ENCODE data around the gene PLOD3. TPM values are rescaled to one million over a fixed set of nuclear protein-coding genes. Genes with fewer than 3 reads are reported as not detected.

PLOD3 gene
- total RNA-seq, 2 donors from 2014 or later = 66.2 to 72.3 TPM

GRCh38 chr7:101197991-101198390 is 19.4 kb downstream of the PLOD3 start:
- ATAC-seq (no peak), DNase-seq (ENCODE audit: low spot score) (no peak)
- Mint-ChIP-seq H3K36me3 (no peaks in the 10 kb centered on the region), H3K4me3 (no peak overlapping the region), H3K27ac (no peak overlapping the region), H3K27me3 (peaks cover 5 to 14% of the 10 kb centered on the region in 2 donors), H3K4me1 (ENCODE audit: low read depth in 2 of 2) (no peaks in the 10 kb centered on the region), H3K9me3 (no peaks in the 10 kb centered on the region)

GRCh38 chr7:101195884-101196283 is 21.5 kb downstream of the PLOD3 start:
- ATAC-seq = no peak
- Mint-ChIP-seq H3K4me1 (ENCODE audit: low read depth in 2 of 2) (peaks cover 0 to 2% of the 10 kb centered on the region in 2 donors), H3K36me3 (no peaks in the 10 kb centered on the region)

GRCh38 chr7:101189109-101189508 is 28.3 kb downstream of the PLOD3 start:
- H3K36me3 Mint-ChIP-seq = no peaks in the 10 kb centered on the region
- no peak for ATAC-seq
- no peak overlapping the region for H3K27ac Mint-ChIP-seq
- no peak overlapping the region for H3K4me3 Mint-ChIP-seq
- peaks cover 0 to 2% of the 10 kb centered on the region in 2 donors for H3K4me1 Mint-ChIP-seq (ENCODE audit: low read depth in 2 of 2)
- H3K9me3 Mint-ChIP-seq = no peaks in the 10 kb centered on the region
- peaks cover 9 to 11% of the 10 kb centered on the region in 2 donors for H3K27me3 Mint-ChIP-seq
- DNase-seq (ENCODE audit: low spot score) = no peak

More at GRCh38 chr7:101195884-101196283, 21.5 kb downstream of the PLOD3 start:
- H3K27me3 Mint-ChIP-seq = peaks cover 0 to 10% of the 10 kb centered on the region in 2 donors
- H3K27ac Mint-ChIP-seq = no peak overlapping the region
- no peaks in the 10 kb centered on the region for H3K9me3 Mint-ChIP-seq
- no peak overlapping the region for H3K4me3 Mint-ChIP-seq
- DNase-seq (ENCODE audit: low spot score) = no peak

- DNase-seq (ENCODE audit: low spot score) = no peak
- Mint-ChIP-seq H3K27ac (no peak overlapping the region), H3K9me3 (no peaks in the 10 kb centered on the region), H3K4me3 (no peak overlapping the region), H3K4me1 (ENCODE audit: low read depth in 2 of 2) (peaks cover 0 to 7% of the 10 kb centered on the region in 2 donors), H3K27me3 (peaks cover 16 to 20% of the 10 kb centered on the region in 2 donors), H3K36me3 (no peaks in the 10 kb centered on the region)
- ATAC-seq = no peak
Observed at GRCh38 chr7:101186844-101187428, 30.4 kb downstream of the PLOD3 start.

- peaks cover 0 to 7% of the 10 kb centered on the region in 2 donors for H3K4me1 Mint-ChIP-seq (ENCODE audit: low read depth in 2 of 2)
- H3K27ac Mint-ChIP-seq = no peak overlapping the region
Observed at GRCh38 chr7:101186194-101186593, 31.2 kb downstream of the PLOD3 start.

GRCh38 chr7:101185258-101185839 is 32.0 kb downstream of the PLOD3 start:
- H3K36me3 Mint-ChIP-seq = no peaks in the 10 kb centered on the region
- H3K27me3 Mint-ChIP-seq = peaks cover 22 to 23% of the 10 kb centered on the region in 2 donors
- H3K4me1 Mint-ChIP-seq (ENCODE audit: low read depth in 2 of 2) = peaks cover 0 to 7% of the 10 kb centered on the region in 2 donors
- H3K27ac Mint-ChIP-seq = no peak overlapping the region
- ATAC-seq (no peak), DNase-seq (ENCODE audit: low spot score) (no peak)
- H3K4me3 Mint-ChIP-seq = no peak overlapping the region
- H3K9me3 Mint-ChIP-seq = no peaks in the 10 kb centered on the region

More at GRCh38 chr7:101186194-101186593, 31.2 kb downstream of the PLOD3 start:
- H3K27me3 Mint-ChIP-seq = peaks cover 18 to 22% of the 10 kb centered on the region in 2 donors
- H3K4me3 Mint-ChIP-seq = no peak overlapping the region
- no peaks in the 10 kb centered on the region for H3K9me3 Mint-ChIP-seq
- H3K36me3 Mint-ChIP-seq = no peaks in the 10 kb centered on the region
- DNase-seq (ENCODE audit: low spot score) (no peak), ATAC-seq (no peak)

GRCh38 chr7:101180130-101180755 is 37.1 kb downstream of the PLOD3 start, which contains the start of gene NAT16:
Gene NAT16 (minus strand): TSS chr7:101180293. CDS start chr7:101174807, 5,486 bp downstream.
- no peak for ATAC-seq
- DNase-seq (ENCODE audit: low spot score) = no peak
- Mint-ChIP-seq H3K27ac (no peak within 1 kb of the TSS), H3K4me3 (no peak within 1 kb of the TSS), H3K9me3 (no peaks in the 10 kb centered on the region), H3K4me1 (ENCODE audit: low read depth in 2 of 2) (peaks cover 0 to 7% of the 10 kb centered on the region in 2 donors), H3K27me3 (peaks cover 45 to 47% of the 10 kb centered on the region in 2 donors), H3K36me3 (no peaks in the 10 kb centered on the region)

- peaks cover 0 to 7% of the 10 kb centered on the region in 2 donors for H3K4me1 Mint-ChIP-seq (ENCODE audit: low read depth in 2 of 2)
- no peaks in the 10 kb centered on the region for H3K36me3 Mint-ChIP-seq
- peaks cover 45 to 47% of the 10 kb centered on the region in 2 donors for H3K27me3 Mint-ChIP-seq
- H3K9me3 Mint-ChIP-seq = no peaks in the 10 kb centered on the region
- no peak overlapping the region for H3K27ac Mint-ChIP-seq
- ATAC-seq (no peak), DNase-seq (ENCODE audit: low spot score) (no peak)
- no peak overlapping the region for H3K4me3 Mint-ChIP-seq
Observed at GRCh38 chr7:101179713-101180112, 37.7 kb downstream of the PLOD3 start.

- H3K27ac Mint-ChIP-seq = no peak overlapping the region
- H3K9me3 Mint-ChIP-seq = no peaks in the 10 kb centered on the region
- peaks cover 48 to 49% of the 10 kb centered on the region in 2 donors for H3K27me3 Mint-ChIP-seq
- peaks cover 3 to 12% of the 10 kb centered on the region in 2 donors for H3K4me1 Mint-ChIP-seq (ENCODE audit: low read depth in 2 of 2)
- ATAC-seq (no peak), DNase-seq (ENCODE audit: low spot score) (no peak)
- H3K36me3 Mint-ChIP-seq = no peaks in the 10 kb centered on the region
- no peak overlapping the region for H3K4me3 Mint-ChIP-seq
Observed at GRCh38 chr7:101179117-101179516, 38.3 kb downstream of the PLOD3 start.

- Mint-ChIP-seq H3K36me3 (no peaks in the 10 kb centered on the region), H3K4me1 (ENCODE audit: low read depth in 2 of 2) (peaks cover 8 to 15% of the 10 kb centered on the region in 2 donors), H3K27me3 (peaks cover 53 to 58% of the 10 kb centered on the region in 2 donors), H3K27ac (no peak overlapping the region), H3K4me3 (no peak overlapping the region), H3K9me3 (no peaks in the 10 kb centered on the region)
- ATAC-seq (no peak), DNase-seq (ENCODE audit: low spot score) (no peak)
Observed at GRCh38 chr7:101177644-101178043, 39.7 kb downstream of the PLOD3 start.

- H3K27ac Mint-ChIP-seq = no peak overlapping the region
Observed at GRCh38 chr7:101175664-101176063, 41.7 kb downstream of the PLOD3 start.

GRCh38 chr7:101174322-101174854 is 43.0 kb downstream of the PLOD3 start:
- ATAC-seq = no peak
- H3K36me3 Mint-ChIP-seq = no peaks in the 10 kb centered on the region

More at GRCh38 chr7:101175664-101176063, 41.7 kb downstream of the PLOD3 start:
- Mint-ChIP-seq H3K27me3 (peaks cover 55 to 65% of the 10 kb centered on the region in 2 donors), H3K4me1 (ENCODE audit: low read depth in 2 of 2) (peaks cover 20 to 21% of the 10 kb centered on the region in 2 donors), H3K36me3 (no peaks in the 10 kb centered on the region), H3K4me3 (no peak overlapping the region), H3K9me3 (no peaks in the 10 kb centered on the region)
- ATAC-seq = no peak
- no peak for DNase-seq (ENCODE audit: low spot score)

GRCh38 chr7:101173752-101174244 is 43.6 kb downstream of the PLOD3 start:
- no peaks in the 10 kb centered on the region for H3K36me3 Mint-ChIP-seq

More at GRCh38 chr7:101174322-101174854, 43.0 kb downstream of the PLOD3 start:
- H3K27ac Mint-ChIP-seq = no peak overlapping the region
- H3K4me3 Mint-ChIP-seq = peak overlapping the region; percentile 55
- DNase-seq (ENCODE audit: low spot score) = no peak
- H3K4me1 Mint-ChIP-seq (ENCODE audit: low read depth in 2 of 2) = peaks cover 28 to 29% of the 10 kb centered on the region in 2 donors
- peaks cover 61 to 78% of the 10 kb centered on the region in 2 donors for H3K27me3 Mint-ChIP-seq
- H3K9me3 Mint-ChIP-seq = no peaks in the 10 kb centered on the region

More at GRCh38 chr7:101173752-101174244, 43.6 kb downstream of the PLOD3 start:
- peak; percentile 85 to 89 for ATAC-seq
- Mint-ChIP-seq H3K27me3 (peaks cover 60 to 78% of the 10 kb centered on the region in 2 donors), H3K4me3 (peak overlapping the region; percentile 55), H3K9me3 (no peaks in the 10 kb centered on the region), H3K27ac (no peak overlapping the region), H3K4me1 (ENCODE audit: low read depth in 2 of 2) (peaks cover 34% of the 10 kb centered on the region in 2 donors)
- DNase-seq (ENCODE audit: low spot score) = peak; percentile 77

All from natural killer cell treated with Interleukin-12 subunit alpha and Interleukin-12 subunit beta and Interleukin-15 and Interleukin-18, amount 100 ng/mL, for 72 hours (primary cell).